ENCODE results near the gene MAP3K14. TPM values are rescaled to one million over a fixed set of nuclear protein-coding genes. Genes with fewer than 3 reads are reported as not detected.
A peak's percentile ranks its signal among the peaks of the same experiment; 100 is the strongest.

MAP3K14 gene
- total and polyA plus RNA-seq, 2 experiments from 2014 or later, result 2.3 to 3.0 TPM

DNA sequence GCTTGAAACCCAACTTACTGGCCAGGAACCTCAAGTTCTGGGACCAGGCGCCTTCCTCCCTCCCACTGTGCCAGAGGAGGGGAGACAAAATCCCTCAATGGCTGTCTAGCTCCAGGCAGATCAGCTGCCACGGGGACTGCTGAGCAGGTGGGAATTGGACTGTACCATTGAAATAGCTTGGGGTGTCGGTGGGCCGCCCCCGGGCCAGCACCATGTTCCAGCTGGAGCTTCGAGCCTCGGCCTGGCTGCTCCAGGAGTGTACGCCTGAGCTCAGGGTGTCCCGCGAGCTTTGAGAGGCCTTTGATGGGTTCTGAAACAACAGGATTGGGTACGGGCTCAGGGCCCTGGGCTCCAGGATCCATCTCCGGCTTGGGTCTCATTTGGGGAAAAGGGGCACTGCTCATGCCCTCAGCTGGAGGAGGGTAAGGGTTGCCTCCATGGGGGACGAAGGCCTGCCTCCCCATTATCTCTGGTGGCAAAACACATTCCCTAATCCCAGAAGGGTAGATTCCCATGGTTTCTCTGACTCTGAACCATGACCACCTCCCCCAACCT lies 50.4 kb downstream of the MAP3K14 start:
- Histone ChIP-seq H3K4me2 (no peak overlapping the region), H3K27me3 (no peaks in the 10 kb centered on the region), H4K20me1 (ENCODE audit: insufficient read depth, poor library complexity, severe bottlenecking) (no peaks in the 10 kb centered on the region), H3K4me3 (no peak overlapping the region), H3K36me3 (replicated peaks; ENCODE audit: insufficient read depth, low read depth) (no peaks in the 10 kb centered on the region), H3K9me2 (replicated peaks; ENCODE audit: insufficient read depth) (no peaks in the 10 kb centered on the region), H2AFZ (no peak overlapping the region), H3K79me2 (no peaks in the 10 kb centered on the region), H3K9me3 (ENCODE audit: low read depth) (no peaks in the 10 kb centered on the region), H3K27ac (peak overlapping the region; percentile 83), H3K4me1 (ENCODE audit: insufficient read depth) (peaks cover 17% of the 10 kb centered on the region)
- WGBS (ENCODE audit: low lambda C conversion rate, missing lambda C conversion rate), result 95% methylated on average over 13 of the region's 13 CpGs
- TF ChIP-seq, protein P1, sequence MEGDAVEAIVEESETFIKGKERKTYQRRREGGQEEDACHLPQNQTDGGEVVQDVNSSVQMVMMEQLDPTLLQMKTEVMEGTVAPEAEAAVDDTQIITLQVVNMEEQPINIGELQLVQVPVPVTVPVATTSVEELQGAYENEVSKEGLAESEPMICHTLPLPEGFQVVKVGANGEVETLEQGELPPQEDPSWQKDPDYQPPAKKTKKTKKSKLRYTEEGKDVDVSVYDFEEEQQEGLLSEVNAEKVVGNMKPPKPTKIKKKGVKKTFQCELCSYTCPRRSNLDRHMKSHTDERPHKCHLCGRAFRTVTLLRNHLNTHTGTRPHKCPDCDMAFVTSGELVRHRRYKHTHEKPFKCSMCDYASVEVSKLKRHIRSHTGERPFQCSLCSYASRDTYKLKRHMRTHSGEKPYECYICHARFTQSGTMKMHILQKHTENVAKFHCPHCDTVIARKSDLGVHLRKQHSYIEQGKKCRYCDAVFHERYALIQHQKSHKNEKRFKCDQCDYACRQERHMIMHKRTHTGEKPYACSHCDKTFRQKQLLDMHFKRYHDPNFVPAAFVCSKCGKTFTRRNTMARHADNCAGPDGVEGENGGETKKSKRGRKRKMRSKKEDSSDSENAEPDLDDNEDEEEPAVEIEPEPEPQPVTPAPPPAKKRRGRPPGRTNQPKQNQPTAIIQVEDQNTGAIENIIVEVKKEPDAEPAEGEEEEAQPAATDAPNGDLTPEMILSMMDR (IDR thresholded peaks at IDR 0.05; ENCODE audit: poor library complexity), result no peak
- TF ChIP-seq EZH2phosphoT487 (IDR thresholded peaks at IDR 0.05; ENCODE audit: low read depth, severe bottlenecking, unreplicated experiment) (no peak), EZH2 (IDR thresholded peaks at IDR 0.05; ENCODE audit: borderline replicate concordance) (no peak)
- no peak for DNase-seq (ENCODE audit: low spot score)

DNA sequence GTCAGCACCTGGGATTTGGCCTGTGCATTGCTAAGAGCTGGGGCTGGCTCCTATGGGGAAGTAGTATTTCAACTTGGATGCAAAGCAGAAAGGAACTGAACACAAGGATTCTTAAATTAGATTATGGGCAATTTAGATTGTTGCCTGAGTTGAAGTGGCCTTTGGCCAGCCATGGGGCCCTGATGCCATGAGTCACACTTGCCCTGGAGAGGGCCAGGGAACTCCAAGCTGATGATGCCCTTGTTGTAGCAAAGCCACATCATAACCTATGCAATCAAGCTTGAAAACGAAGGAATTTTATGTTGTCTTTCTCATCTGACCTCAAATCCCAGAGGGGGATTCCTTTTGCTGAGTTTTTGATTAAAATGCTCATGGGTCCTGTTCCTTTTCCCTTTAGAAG lies 51.0 kb downstream of the MAP3K14 start:
- no peaks in the 10 kb centered on the region for H3K9me2 ChIP-seq (replicated peaks; ENCODE audit: insufficient read depth)
- H3K9me3 ChIP-seq (ENCODE audit: low read depth), result no peaks in the 10 kb centered on the region
- no peaks in the 10 kb centered on the region for H4K20me1 ChIP-seq (ENCODE audit: insufficient read depth, poor library complexity, severe bottlenecking)
- H3K27ac ChIP-seq, result peak overlapping the region; percentile 83
- H3K27me3 ChIP-seq, result no peaks in the 10 kb centered on the region
- 78% methylated on average over 1 of the region's 1 CpG for whole genome bisulfite sequencing (ENCODE audit: low lambda C conversion rate, missing lambda C conversion rate)
- H3K79me2 ChIP-seq, result no peaks in the 10 kb centered on the region
- H3K36me3 ChIP-seq (replicated peaks; ENCODE audit: insufficient read depth, low read depth), result no peaks in the 10 kb centered on the region
- peaks cover 17% of the 10 kb centered on the region for H3K4me1 ChIP-seq (ENCODE audit: insufficient read depth)
- no peak overlapping the region for H2AFZ ChIP-seq
- no peak overlapping the region for H3K4me2 ChIP-seq
- DNase-seq (ENCODE audit: low spot score), result peak; percentile 68
- H3K4me3 ChIP-seq, result no peak overlapping the region
- TF ChIP-seq, protein P1 (IDR thresholded peaks at IDR 0.05; ENCODE audit: poor library complexity), result no peak

DNA sequence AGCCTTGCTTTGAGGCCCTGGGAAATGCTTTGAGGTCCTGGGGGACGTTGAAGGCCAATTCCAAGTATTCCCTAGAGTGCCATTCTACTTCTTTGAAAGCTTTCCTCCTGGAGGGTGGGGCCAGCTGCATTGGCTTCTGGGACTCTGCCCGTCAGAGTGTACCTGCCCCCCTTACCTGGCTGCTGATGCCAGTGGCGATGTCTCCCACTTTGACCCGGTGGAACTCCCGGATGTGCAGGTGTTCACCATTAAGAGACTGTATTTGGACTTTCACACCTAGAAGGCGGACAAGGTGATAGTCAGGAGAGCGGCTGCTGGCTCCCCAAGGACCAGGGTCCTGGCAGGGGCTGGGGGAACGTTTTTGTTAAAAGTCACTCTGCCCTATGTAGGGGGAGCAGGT lies 51.8 kb downstream of the MAP3K14 start:
- H3K36me3 ChIP-seq (replicated peaks; ENCODE audit: insufficient read depth, low read depth), result no peaks in the 10 kb centered on the region

More for the DNA sequence above, 51.8 kb downstream of the MAP3K14 start:
- H3K9me3 ChIP-seq (ENCODE audit: low read depth), result no peaks in the 10 kb centered on the region
- peaks cover 17% of the 10 kb centered on the region for H3K4me1 ChIP-seq (ENCODE audit: insufficient read depth)
- TF ChIP-seq, protein P1 (IDR thresholded peaks at IDR 0.05; ENCODE audit: poor library complexity), result no peak
- TF ChIP-seq EZH2 (IDR thresholded peaks at IDR 0.05; ENCODE audit: borderline replicate concordance) (no peak), EZH2phosphoT487 (IDR thresholded peaks at IDR 0.05; ENCODE audit: low read depth, severe bottlenecking, unreplicated experiment) (no peak)
- H2AFZ ChIP-seq, result no peak overlapping the region
- 91% methylated on average over 8 of the region's 8 CpGs for WGBS (ENCODE audit: low lambda C conversion rate, missing lambda C conversion rate)
- no peak overlapping the region for H3K4me3 ChIP-seq
- DNase-seq (ENCODE audit: low spot score), result no peak
- H3K9me2 ChIP-seq (replicated peaks; ENCODE audit: insufficient read depth), result no peaks in the 10 kb centered on the region
- no peaks in the 10 kb centered on the region for H4K20me1 ChIP-seq (ENCODE audit: insufficient read depth, poor library complexity, severe bottlenecking)
- peak overlapping the region; percentile 74 for H3K27ac ChIP-seq
- H3K27me3 ChIP-seq, result no peaks in the 10 kb centered on the region
- H3K79me2 ChIP-seq, result no peaks in the 10 kb centered on the region
- no peak overlapping the region for H3K4me2 ChIP-seq
